ENCODE results near the gene MEX3C. TPM values are rescaled to one million over a fixed set of nuclear protein-coding genes. Genes with fewer than 3 reads are reported as not detected.

The MEX3C gene
- total and polyA plus RNA-seq, 2 of the 4 experiments (the other 2 are of a cell fraction) = 26.0 to 50.9 TPM

- H3K4me2 ChIP-seq (ENCODE audit: low read depth, low read length) = no peak overlapping the region
- no peak overlapping the region for H2BK15ac ChIP-seq (ENCODE audit: low read depth, low read length)
- H3K4me3 ChIP-seq (ENCODE audit: insufficient read depth, low read depth, low read length) = no peak overlapping the region
- no CpG with 5 or more reads among the region's 4 CpGs for WGBS, 2 experiments (ENCODE audit: extremely low coverage in 2 of 2, insufficient read length in 1 of 2)
- H3K79me1 ChIP-seq (ENCODE audit: low read depth in 1 of 2, low read length in 2 of 2) = no peaks in the 10 kb centered on the region
- no peak overlapping the region for H2AFZ ChIP-seq (replicated peaks; ENCODE audit: low read length, poor library complexity)
- H3K36me3 ChIP-seq (ENCODE audit: control insufficient read depth, insufficient read depth, low read length) = no peaks in the 10 kb centered on the region
- no peak overlapping the region for H3K23ac ChIP-seq (ENCODE audit: low read depth, low read length)
- H3K4me1 ChIP-seq (ENCODE audit: control insufficient read depth, insufficient read depth, low read length) = no peaks in the 10 kb centered on the region
- no peak overlapping the region for H4K91ac ChIP-seq (ENCODE audit: insufficient read depth, low read depth, low read length)
- H3K27me3 ChIP-seq (ENCODE audit: control insufficient read depth, insufficient read depth, low read length) = no peaks in the 10 kb centered on the region
- CTCF ChIA-PET = no interaction called here
- TF ChIP-seq CEBPB (IDR thresholded peaks at IDR 0.05; ENCODE audit: low read depth, low read length) (no peak), BHLHE40 (IDR thresholded peaks at IDR 0.05; ENCODE audit: low read depth, low read length) (no peak), POLR2A (IDR thresholded peaks at IDR 0.05; ENCODE audit: low read depth, low read length) (no peak), CTCF (conservative IDR thresholded peaks at IDR 0.05; ENCODE audit: low read depth, low read length) (no peak), CHD1 (IDR thresholded peaks at IDR 0.05; ENCODE audit: low read depth, low read length) (no peak)
- no peak for DNase-seq
- H4K5ac ChIP-seq (ENCODE audit: low read depth, low read length) = no peak overlapping the region
- H2BK5ac ChIP-seq (ENCODE audit: low read depth, low read length, poor library complexity, severe bottlenecking) = no peak overlapping the region
- intact Hi-C loops (cut with micrococcal nuclease) = no loop called here
- H2AK9ac ChIP-seq (replicated peaks; ENCODE audit: low read depth, low read length, poor library complexity) = no peak overlapping the region
- dilution Hi-C loops (cut with HindIII; ENCODE audit: low sequenced_read_pairs, unreplicated experiment) = no loop called here
- POLR2A ChIA-PET (ENCODE audit: unreplicated experiment) = no interaction called here
- H3K18ac ChIP-seq (ENCODE audit: low read depth, low read length) = no peak overlapping the region
- H3K9ac ChIP-seq (ENCODE audit: low read depth, low read length) = no peak overlapping the region
- in situ Hi-C loops (cut with MboI; ENCODE audit: low sequenced_read_pairs) = no loop called here
- no peak overlapping the region for H3K56ac ChIP-seq (ENCODE audit: extremely low read depth, insufficient read depth, low read length)
- H2BK20ac ChIP-seq (ENCODE audit: low read depth, low read length) = no peak overlapping the region
- no peak overlapping the region for H3K14ac ChIP-seq (replicated peaks; ENCODE audit: low read depth, low read length)
- H4K8ac ChIP-seq (ENCODE audit: low read depth in 2 of 2, low read length in 2 of 2) = no peak overlapping the region
- H3K9me3 ChIP-seq (ENCODE audit: control insufficient read depth, insufficient read depth, low read length) = no peaks in the 10 kb centered on the region
- no TSS peak for BruUV-seq (replicated peaks)
- no peak overlapping the region for H2BK120ac ChIP-seq (ENCODE audit: low read depth, low read length)
- H3K9me1 ChIP-seq (ENCODE audit: insufficient read depth, low read length) = no peaks in the 10 kb centered on the region
- H4K20me1 ChIP-seq (ENCODE audit: insufficient read depth, low read length) = no peaks in the 10 kb centered on the region
- no peak overlapping the region for H2AK5ac ChIP-seq (ENCODE audit: low read depth, low read length)
- ATAC-seq (ENCODE audit: low read depth) = no peak
- H3K27ac ChIP-seq (ENCODE audit: insufficient read depth, low read length) = no peak overlapping the region
- no peak overlapping the region for H3K4ac ChIP-seq (ENCODE audit: low read depth, low read length)
Measured at GRCh38 chr18:51146909-51147308, 50.6 kb downstream of the MEX3C start.
